Heart left ventricle (tissue), 13 donors: Measurements from ENCODE around the gene CEP192.

Experiments
- POLR2A ChIP-seq, 2 donors: fragments of 450-650 bp; IDR thresholded peaks; one replicate each; pipeline ENCODE4 v1.6.1; 2017; ENCODE audit warnings: antibody characterized with exemption in 2 of 2, mild to moderate bottlenecking in 2 of 2, moderate library complexity in 2 of 2
- TF ChIP-seq, protein P1 (sequence below), 12 donors: fragments of 200-600 bp; sonication (generic) in 4 of 12; IDR thresholded peaks; one replicate each; pipeline versions ENCODE4 v1.5.0 to v1.8.0; 2018 to 2022; ENCODE audit warnings: antibody characterized with exemption in 12 of 12, mild to moderate bottlenecking in 5 of 12
- donor health status: ischemic (EF 13 %, LVEDD 7.1; RV severe dilation, severe dysfunction).
- donor health status: DM: no; HTN: yes; CAD: no.
- donor health status: DM: no; HTN: no; CAD: no.
- donor health status: ischemic (EF 25% LVEDD 6.9; RV normal size, moderate dysfunction).
- donor health status: ischemic (EF 25% LVEDD 5.7; RV mildly dilated, moderate dysfunction).
- donor health status: ischemic (EF 35%, LVEDD 5.7; RV mildly dilated, moderate dysfunction).
- donor health status: nonischemic (EF 11% LVEDD 7.7; RV severe dilation, severe dysfunction).
- donor health status: DM: yes; HTN: yes; CAD: no.
- donor health status: PGD.
- donor health status: ischemic (EF 29% LVEDD 5.4; RV normal size, mild dysfunction).
- donor health status: nonischemic (EF 23%, LVEDD 6.1; RV moderate dilation, normal function).

DNA sequence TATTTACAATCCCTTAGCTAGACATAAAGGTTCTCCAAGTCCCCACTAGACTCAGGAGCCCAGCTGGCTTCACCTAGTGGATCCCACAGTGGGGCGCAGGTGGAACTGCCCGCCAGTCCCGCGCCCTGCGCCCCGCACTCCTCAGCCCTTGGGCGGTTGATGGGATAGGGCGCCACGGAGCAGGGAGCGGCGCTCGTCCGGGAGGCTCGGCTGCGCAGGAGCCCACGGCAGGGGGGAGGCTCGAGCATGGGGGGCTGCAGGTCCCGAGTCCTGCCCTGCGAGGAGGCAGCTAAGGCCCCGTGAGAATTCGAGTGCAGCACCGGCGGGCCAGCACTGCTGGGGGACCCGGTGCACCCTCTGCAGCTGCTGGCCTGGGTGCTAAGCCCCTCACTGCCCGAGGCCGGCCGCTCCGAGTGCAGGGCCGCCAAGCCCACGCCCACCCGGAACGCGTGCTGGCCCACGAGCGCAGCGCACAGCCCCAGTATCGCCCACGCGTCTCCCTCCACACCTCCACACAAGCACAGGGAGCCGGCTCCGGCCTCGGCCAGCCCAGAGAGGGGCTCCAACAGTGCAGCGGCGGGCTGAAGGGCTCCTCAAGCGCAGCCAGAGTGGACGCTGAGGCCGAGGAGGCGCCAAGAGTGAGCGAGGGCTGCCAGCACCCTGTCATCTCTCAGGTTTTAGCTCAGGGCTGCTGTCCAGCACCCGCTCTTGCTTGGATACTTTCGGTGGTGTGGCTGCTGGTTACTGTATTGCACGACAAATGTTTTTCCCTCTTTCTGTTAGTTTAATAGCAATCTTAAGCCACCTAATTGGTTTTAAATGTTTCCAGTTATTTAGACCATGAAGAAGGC, 143.6 kb downstream of the CEP192 start:
- TF ChIP-seq, protein P1, sequence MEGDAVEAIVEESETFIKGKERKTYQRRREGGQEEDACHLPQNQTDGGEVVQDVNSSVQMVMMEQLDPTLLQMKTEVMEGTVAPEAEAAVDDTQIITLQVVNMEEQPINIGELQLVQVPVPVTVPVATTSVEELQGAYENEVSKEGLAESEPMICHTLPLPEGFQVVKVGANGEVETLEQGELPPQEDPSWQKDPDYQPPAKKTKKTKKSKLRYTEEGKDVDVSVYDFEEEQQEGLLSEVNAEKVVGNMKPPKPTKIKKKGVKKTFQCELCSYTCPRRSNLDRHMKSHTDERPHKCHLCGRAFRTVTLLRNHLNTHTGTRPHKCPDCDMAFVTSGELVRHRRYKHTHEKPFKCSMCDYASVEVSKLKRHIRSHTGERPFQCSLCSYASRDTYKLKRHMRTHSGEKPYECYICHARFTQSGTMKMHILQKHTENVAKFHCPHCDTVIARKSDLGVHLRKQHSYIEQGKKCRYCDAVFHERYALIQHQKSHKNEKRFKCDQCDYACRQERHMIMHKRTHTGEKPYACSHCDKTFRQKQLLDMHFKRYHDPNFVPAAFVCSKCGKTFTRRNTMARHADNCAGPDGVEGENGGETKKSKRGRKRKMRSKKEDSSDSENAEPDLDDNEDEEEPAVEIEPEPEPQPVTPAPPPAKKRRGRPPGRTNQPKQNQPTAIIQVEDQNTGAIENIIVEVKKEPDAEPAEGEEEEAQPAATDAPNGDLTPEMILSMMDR (IDR thresholded peaks at IDR 0.05) = no peak
- TF ChIP-seq POLR2A (IDR thresholded peaks at IDR 0.05) = no peak
